Dendritic cell treated with granulocyte-macrophage colony-stimulating factor and Interleukin-4, amounts not matched to agents 40 ng/mL and 50 ng/mL, for 4 days (primary cell): ENCODE results near the gene MRPL19.
A peak's percentile ranks its signal among the peaks of the same experiment; 100 is the strongest.

Source experiments
- H3K27ac Mint-ChIP-seq: one replicate; pipeline ENCODE4 v1.8.0; 2022; ENCODE audit warnings: mild to moderate bottlenecking, mixed read lengths
- H3K27me3 Mint-ChIP-seq: one replicate; pipeline ENCODE4 v1.8.0; 2022; ENCODE audit warnings: mild to moderate bottlenecking, mixed read lengths
- H3K36me3 Mint-ChIP-seq: one replicate; pipeline ENCODE4 v1.8.0; 2022; ENCODE audit warnings: low read depth, mixed read lengths
- H3K4me1 Mint-ChIP-seq: one replicate; pipeline ENCODE4 v1.8.0; 2022; ENCODE audit warnings: low read depth, mixed read lengths
- H3K4me3 Mint-ChIP-seq: one replicate; pipeline ENCODE4 v1.8.0; 2022; ENCODE audit warnings: mild to moderate bottlenecking, moderate library complexity, mixed read lengths
- H3K9me3 Mint-ChIP-seq: one replicate; pipeline ENCODE4 v1.8.0; 2022; ENCODE audit warnings: mixed read lengths
- intact Hi-C: fragments of 100-400 bp; cut with micrococcal nuclease; formaldehyde crosslinking; loops from one replicate; pipeline ENCODE4 v1.15.0; 2022

The MRPL19 gene

DNA sequence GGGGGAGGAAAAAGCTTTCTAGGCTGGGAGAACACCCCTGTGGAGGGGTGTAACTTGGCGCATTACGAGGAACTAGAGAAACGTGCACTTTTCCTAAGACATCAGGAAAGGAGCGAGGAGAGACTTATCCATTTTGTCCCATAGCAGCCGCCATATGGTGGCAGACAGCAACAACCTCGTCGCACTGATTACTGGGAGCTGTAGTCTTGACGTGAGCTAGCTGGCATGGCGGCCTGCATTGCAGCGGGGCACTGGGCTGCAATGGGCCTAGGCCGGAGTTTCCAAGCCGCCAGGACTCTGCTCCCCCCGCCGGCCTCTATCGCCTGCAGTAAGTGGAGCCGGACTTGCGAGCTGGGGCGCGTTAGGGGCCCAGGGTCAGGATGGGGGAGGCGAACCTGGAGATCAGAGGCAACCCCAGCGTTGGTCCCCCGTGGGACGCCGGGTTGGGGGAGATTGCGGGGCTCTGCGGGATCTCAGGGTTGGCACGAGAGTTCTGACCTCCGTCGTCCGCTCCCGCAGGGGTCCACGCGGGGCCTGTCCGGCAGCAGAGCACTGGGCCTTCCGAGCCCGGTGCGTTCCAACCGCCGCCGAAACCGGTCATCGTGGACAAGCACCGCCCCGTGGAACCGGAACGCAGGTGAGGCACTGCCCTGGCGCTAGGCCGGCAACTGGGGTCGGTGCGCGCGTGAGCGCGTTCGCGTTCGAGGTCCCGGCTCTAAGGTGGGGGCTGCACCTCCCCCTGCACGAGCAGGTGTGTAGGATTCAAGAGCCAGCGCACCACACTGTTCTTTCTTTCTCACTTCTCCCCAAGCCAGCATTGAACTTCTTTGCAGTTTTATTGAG is at the start of gene MRPL19:
Gene MRPL19 (plus strand): TSS at position 201 of the 843 bp plus-strand sequence. CDS start 25 bp downstream, at position 226.
- H3K4me3 Mint-ChIP-seq: peak within 1 kb of the TSS; percentile 91
- no peaks in the 10 kb centered on the region for H3K27me3 Mint-ChIP-seq
- H3K27ac Mint-ChIP-seq: peak within 1 kb of the TSS; percentile 92
- peaks cover 42% of the 10 kb centered on the region for H3K36me3 Mint-ChIP-seq
- peaks cover 15% of the 10 kb centered on the region for H3K4me1 Mint-ChIP-seq
- no peaks in the 10 kb centered on the region for H3K9me3 Mint-ChIP-seq
- intact Hi-C loops: loop anchor here (2.0 to 10.0 kb wide), 2 partner anchors 62 to 682 kb away; no protein-coding TSS in a partner anchor

- Mint-ChIP-seq H3K36me3 (no peaks in the 10 kb centered on the region), H3K4me1 (no peaks in the 10 kb centered on the region), H3K4me3 (no peak overlapping the region), H3K27me3 (peaks cover 2% of the 10 kb centered on the region), H3K9me3 (no peaks in the 10 kb centered on the region), H3K27ac (no peak overlapping the region)
- intact Hi-C loops: no loop called here
Measured at GRCh38 chr2:75596784-75597183, 49.8 kb upstream of the MRPL19 start.

GRCh38 chr2:75597949-75598348 is 48.6 kb upstream of the MRPL19 start:
- peaks cover 2% of the 10 kb centered on the region for H3K27me3 Mint-ChIP-seq
- intact Hi-C loops: no loop called here
- no peaks in the 10 kb centered on the region for H3K36me3 Mint-ChIP-seq
- no peak overlapping the region for H3K27ac Mint-ChIP-seq
- no peak overlapping the region for H3K4me3 Mint-ChIP-seq
- H3K9me3 Mint-ChIP-seq: no peaks in the 10 kb centered on the region
- no peaks in the 10 kb centered on the region for H3K4me1 Mint-ChIP-seq

DNA sequence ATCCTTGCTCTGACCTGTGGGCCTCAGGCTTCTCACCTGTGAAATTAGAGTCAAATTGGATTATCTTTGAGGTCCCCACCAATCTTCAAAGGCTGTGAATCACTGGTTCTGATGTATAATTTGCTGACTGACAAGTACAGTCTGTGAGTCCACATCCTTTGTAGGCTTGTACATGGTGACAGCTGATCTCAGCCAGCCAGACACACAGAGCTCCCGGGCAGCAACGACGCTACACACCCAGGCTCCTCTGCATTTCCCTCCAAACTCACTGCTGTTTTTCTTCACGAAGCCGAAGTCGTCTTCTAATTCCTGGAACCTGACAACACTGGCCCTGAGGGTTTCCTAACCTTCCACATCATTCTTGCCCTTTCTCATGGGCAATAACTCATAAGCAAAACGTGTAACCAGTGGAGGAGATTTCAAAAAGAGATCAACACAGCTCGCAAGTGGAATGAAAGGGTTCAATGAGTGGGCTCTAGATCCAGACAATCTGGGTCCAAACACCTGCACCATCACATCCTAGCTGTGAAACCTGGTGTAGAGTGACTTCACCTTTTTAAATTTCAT is 47.9 kb upstream of the MRPL19 start:
- H3K4me3 Mint-ChIP-seq: no peak overlapping the region
- no peaks in the 10 kb centered on the region for H3K4me1 Mint-ChIP-seq
- peaks cover 2% of the 10 kb centered on the region for H3K27me3 Mint-ChIP-seq
- H3K27ac Mint-ChIP-seq: no peak overlapping the region
- H3K36me3 Mint-ChIP-seq: no peaks in the 10 kb centered on the region
- H3K9me3 Mint-ChIP-seq: no peaks in the 10 kb centered on the region
- intact Hi-C loops: no loop called here

DNA sequence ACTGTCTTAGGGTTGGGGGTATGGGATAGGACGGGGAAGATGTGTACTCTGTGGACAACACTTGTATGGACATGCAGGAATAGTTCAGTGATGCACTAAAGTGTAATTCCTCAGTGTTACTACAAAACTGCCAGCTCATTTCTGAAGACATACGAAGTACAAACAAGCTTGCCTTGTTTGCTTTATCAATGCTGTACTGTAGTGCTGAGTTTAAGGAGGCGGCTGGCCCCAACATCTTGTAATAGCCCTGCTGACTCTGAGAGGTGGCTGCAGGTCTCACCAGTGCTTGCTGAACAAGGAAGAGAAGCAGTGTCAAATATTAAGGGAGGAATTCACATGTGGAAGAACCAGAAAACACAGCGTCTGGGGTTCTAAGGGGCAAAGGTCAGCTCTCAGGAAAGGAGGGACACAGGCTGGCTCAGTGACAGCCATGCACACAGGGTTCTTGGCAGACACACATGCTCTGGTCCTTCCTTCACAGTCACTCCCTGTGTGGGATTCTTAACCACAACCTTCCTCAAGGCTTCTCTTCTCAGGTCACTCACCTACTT is 46.0 kb upstream of the MRPL19 start:
- intact Hi-C loops: no loop called here
- H3K4me3 Mint-ChIP-seq: no peak overlapping the region

DNA sequence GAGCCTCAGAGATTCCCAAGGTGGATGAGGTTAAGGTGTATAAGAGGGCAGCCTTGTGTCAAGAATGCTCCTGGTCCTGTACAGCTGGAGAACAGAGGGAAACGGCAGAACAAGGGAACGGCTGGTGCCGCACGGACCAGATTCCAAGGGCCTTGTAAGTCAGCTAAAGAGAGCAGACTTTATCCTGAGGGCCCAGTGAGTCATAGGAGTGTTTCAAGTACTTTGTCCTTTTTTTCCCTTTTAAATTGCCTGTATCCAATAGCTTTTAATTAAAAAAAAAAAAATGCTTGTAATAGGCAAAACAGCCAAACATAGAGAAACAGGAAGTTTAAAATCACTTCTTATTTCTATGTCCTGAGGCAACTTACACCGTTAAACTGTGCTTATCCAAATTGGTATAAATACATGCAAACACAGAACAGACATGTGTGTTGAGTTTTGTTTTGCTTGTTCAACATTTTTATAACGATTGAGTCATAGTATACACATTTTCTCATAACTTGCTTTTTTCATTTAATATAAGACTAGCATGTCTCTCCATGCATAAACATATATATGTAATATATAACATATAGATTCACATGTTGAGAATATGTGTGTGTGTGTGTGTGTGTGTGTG is 43.8 kb upstream of the MRPL19 start:
- peaks cover 31% of the 10 kb centered on the region for H3K27me3 Mint-ChIP-seq
- H3K27ac Mint-ChIP-seq: no peak overlapping the region
- intact Hi-C loops: no loop called here
- H3K4me1 Mint-ChIP-seq: no peaks in the 10 kb centered on the region
- H3K9me3 Mint-ChIP-seq: no peaks in the 10 kb centered on the region
- H3K4me3 Mint-ChIP-seq: no peak overlapping the region
- H3K36me3 Mint-ChIP-seq: no peaks in the 10 kb centered on the region

More for the DNA sequence above, 46.0 kb upstream of the MRPL19 start:
- Mint-ChIP-seq H3K9me3 (no peaks in the 10 kb centered on the region), H3K27me3 (peaks cover 11% of the 10 kb centered on the region), H3K4me1 (no peaks in the 10 kb centered on the region), H3K36me3 (no peaks in the 10 kb centered on the region), H3K27ac (no peak overlapping the region)

DNA sequence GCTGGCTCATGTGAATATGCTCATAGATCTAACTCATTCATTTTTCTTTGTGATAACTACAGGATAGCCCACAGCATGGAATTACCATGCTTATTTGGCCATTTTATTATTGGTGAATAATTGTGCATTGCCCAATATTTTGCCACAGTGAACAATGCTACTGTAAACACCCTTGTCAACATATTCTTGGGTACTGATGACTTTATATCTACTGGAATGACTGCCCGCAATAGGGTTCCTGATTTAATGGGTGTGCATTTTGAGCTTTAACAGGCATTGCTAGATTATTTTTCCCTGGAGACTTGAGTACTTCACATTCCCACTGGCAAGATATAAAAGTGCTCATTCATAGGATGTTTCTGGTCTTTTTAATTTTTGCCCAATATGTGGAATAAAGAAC is 43.1 kb upstream of the MRPL19 start:
- Mint-ChIP-seq H3K27ac (no peak overlapping the region), H3K4me1 (no peaks in the 10 kb centered on the region), H3K36me3 (no peaks in the 10 kb centered on the region), H3K9me3 (no peaks in the 10 kb centered on the region), H3K4me3 (no peak overlapping the region), H3K27me3 (peaks cover 35% of the 10 kb centered on the region)
- intact Hi-C loops: no loop called here

DNA sequence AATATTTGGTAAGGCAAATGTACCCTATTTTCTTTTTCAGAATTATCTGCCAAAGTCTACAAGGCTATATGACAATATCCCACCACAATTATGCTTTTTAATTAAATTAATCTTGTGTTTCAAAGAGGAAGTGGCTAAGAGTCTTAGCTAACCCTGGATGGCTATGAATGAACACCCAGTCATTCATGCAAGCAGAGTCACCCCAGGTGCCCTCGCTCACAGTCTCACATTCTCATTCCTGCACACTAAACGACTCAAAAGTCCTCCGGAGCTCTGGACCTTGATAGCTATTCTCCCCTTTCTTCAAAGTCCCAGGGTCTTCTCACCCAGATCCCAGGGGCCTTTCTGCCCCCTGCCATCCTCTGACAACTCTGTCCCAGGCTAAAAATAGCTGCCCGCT is 42.1 kb upstream of the MRPL19 start:
- Mint-ChIP-seq H3K27ac (no peak overlapping the region), H3K9me3 (no peaks in the 10 kb centered on the region), H3K4me1 (no peaks in the 10 kb centered on the region), H3K36me3 (no peaks in the 10 kb centered on the region), H3K4me3 (no peak overlapping the region), H3K27me3 (peaks cover 44% of the 10 kb centered on the region)
- intact Hi-C loops: no loop called here

DNA sequence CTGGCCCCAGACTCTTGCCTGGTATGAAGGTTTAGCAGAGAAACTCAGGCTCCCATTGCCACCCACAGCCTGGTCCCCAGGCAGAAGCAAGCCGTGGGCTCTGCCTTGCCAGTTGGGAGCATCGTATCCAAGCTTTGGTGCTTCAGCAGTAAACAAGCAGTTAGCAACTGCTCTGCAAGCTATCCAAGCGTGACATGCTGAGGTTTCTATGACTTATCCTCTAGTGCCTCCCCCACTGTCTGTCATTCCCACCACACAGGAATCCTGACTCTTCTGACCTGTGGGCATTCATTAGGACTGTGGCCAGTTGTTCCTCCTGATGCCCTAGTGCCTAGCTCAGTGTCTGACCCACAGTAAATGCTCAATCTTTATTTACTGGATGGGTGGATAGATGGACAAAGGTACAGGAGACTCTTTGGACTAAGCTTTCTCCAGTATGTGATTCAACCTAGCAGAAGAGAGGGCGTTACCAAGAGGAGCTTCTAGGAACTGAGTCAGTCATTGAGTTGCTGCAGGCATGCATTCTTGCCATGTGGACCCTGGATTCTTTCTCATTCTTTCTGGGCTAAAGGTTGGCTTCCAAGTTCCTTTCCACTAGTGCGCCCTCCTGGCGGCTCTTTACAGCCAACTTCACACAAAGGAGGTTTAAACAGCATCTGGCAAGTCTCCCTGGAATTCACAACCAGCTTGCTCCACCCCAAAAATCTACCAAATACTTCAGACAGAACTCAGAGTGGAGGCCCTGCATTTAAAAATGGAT is 40.6 kb upstream of the MRPL19 start:
- no peaks in the 10 kb centered on the region for H3K36me3 Mint-ChIP-seq
- H3K27ac Mint-ChIP-seq: no peak overlapping the region
- H3K27me3 Mint-ChIP-seq: peaks cover 49% of the 10 kb centered on the region
- intact Hi-C loops: no loop called here
- no peaks in the 10 kb centered on the region for H3K4me1 Mint-ChIP-seq
- H3K9me3 Mint-ChIP-seq: no peaks in the 10 kb centered on the region
- no peak overlapping the region for H3K4me3 Mint-ChIP-seq

- Mint-ChIP-seq H3K27ac (no peak overlapping the region), H3K36me3 (no peaks in the 10 kb centered on the region), H3K4me3 (no peak overlapping the region), H3K4me1 (no peaks in the 10 kb centered on the region), H3K9me3 (no peaks in the 10 kb centered on the region), H3K27me3 (peaks cover 52% of the 10 kb centered on the region)
- intact Hi-C loops: no loop called here
Measured at GRCh38 chr2:75606761-75607399, 39.7 kb upstream of the MRPL19 start.

DNA sequence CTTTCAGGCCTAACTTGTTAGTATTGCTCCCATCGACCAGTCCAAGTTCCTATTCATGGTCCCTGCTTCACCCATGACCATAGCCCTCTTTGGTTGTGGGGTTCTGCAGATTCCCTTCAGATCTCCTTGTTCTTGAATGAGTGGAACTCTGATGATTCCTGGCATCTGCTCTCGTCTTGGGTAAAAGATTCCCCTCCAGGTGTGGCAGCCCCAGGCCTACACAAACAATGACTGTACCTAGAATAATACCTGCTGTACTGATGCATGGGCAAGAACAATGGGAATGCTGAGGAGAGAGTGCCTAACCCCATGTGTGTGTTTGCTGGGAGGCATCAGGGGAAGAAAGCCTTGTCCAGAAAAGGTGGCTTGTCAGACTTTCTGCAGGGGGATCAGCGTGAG is 39.2 kb upstream of the MRPL19 start:
- peaks cover 54% of the 10 kb centered on the region for H3K27me3 Mint-ChIP-seq

GRCh38 chr2:75607988-75608683 is 38.4 kb upstream of the MRPL19 start:
- no peaks in the 10 kb centered on the region for H3K4me1 Mint-ChIP-seq
- no peak overlapping the region for H3K27ac Mint-ChIP-seq
- no peaks in the 10 kb centered on the region for H3K36me3 Mint-ChIP-seq
- H3K9me3 Mint-ChIP-seq: no peaks in the 10 kb centered on the region
- intact Hi-C loops: no loop called here
- H3K27me3 Mint-ChIP-seq: peaks cover 55% of the 10 kb centered on the region
- no peak overlapping the region for H3K4me3 Mint-ChIP-seq

More for the DNA sequence above, 39.2 kb upstream of the MRPL19 start:
- no peak overlapping the region for H3K27ac Mint-ChIP-seq
- no peaks in the 10 kb centered on the region for H3K4me1 Mint-ChIP-seq
- H3K9me3 Mint-ChIP-seq: no peaks in the 10 kb centered on the region
- H3K4me3 Mint-ChIP-seq: no peak overlapping the region
- intact Hi-C loops: no loop called here
- H3K36me3 Mint-ChIP-seq: no peaks in the 10 kb centered on the region
